ENCODE results near the gene NBPF3.

NBPF3 gene

DNA sequence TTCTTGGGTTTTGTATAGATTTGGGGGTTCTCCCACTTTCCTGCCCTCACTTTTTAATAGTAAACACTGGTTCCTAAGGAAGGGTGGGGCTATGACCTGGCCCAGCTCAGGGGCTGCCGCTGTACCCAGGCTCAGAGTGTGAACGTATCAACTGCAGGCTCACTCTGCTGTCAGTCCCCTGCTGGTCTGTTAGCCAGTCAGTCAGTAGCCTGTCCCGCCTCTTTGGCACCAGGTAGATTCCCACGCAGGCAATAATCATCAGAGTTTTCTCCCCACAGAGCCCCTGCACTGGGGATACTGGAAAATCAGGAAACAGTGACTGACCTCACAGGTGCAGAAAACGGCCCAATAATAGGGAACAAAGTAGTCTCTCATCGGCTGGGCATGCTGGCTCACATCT, 54.3 kb downstream of the NBPF3 start:
- DNase-seq (ENCODE audit: low read depth), result no peak

GRCh38 chr1:21495225-21495820, 55.4 kb downstream of the NBPF3 start:
- DNase-seq (ENCODE audit: low read depth), result no peak

GRCh38 chr1:21496063-21496462, 56.1 kb downstream of the NBPF3 start:
- DNase-seq (ENCODE audit: low read depth), result no peak

DNA sequence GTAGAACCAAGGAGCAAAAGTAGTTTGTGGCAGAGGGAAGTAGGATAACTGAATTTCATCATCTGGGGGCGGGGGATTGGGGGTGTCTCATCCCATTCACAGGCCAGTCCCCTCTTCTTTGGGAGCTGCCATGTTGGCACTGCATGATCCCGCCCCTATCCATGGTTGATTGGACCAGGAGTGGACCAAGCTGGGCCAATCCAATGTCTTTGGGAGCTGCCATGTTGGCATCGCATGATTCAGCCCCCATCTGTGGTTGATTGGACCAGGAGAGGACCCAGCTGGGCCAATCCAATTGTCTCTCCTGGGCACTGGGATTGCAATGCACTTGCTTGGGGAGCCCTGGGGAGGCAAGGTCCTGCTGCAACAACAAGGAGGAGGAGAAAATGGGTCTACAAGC, 56.9 kb downstream of the NBPF3 start:
- DNase-seq (ENCODE audit: low read depth), result no peak

GRCh38 chr1:21497466-21498061, 57.6 kb downstream of the NBPF3 start:
- no peak for DNase-seq (ENCODE audit: low read depth)

- DNase-seq (ENCODE audit: low read depth), result peak; percentile 46
Observed at GRCh38 chr1:21499283-21499950, 59.5 kb downstream of the NBPF3 start.

- no peak for DNase-seq (ENCODE audit: low read depth)
Observed at GRCh38 chr1:21503706-21504377, 63.9 kb downstream of the NBPF3 start.

DNA sequence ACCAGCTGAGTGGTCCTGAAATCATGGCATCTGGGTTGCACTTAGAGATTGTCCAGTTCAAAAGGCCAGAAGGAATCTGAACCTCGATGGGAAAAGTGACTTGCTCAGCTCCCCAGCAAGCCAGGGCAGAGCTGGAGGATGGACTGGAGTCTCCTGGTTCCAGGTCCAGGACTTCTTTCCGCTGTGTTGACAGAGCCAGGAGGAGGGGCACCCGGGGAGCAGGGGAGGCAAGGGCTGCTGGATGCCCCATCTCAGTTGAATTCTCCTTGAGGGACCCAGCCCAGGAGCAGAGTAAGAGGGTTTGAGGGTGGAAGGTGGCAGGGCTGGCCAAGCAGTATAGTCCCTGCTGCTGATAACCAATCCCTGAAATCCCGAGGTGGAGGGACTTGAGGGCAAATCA, 66.9 kb downstream of the NBPF3 start:
- DNase-seq (ENCODE audit: low read depth), result no peak

GRCh38 chr1:21507511-21508270, 67.8 kb downstream of the NBPF3 start:
- DNase-seq (ENCODE audit: low read depth), result no peak

GRCh38 chr1:21508580-21509350, 68.8 kb downstream of the NBPF3 start:
- no peak for DNase-seq (ENCODE audit: low read depth)

DNA sequence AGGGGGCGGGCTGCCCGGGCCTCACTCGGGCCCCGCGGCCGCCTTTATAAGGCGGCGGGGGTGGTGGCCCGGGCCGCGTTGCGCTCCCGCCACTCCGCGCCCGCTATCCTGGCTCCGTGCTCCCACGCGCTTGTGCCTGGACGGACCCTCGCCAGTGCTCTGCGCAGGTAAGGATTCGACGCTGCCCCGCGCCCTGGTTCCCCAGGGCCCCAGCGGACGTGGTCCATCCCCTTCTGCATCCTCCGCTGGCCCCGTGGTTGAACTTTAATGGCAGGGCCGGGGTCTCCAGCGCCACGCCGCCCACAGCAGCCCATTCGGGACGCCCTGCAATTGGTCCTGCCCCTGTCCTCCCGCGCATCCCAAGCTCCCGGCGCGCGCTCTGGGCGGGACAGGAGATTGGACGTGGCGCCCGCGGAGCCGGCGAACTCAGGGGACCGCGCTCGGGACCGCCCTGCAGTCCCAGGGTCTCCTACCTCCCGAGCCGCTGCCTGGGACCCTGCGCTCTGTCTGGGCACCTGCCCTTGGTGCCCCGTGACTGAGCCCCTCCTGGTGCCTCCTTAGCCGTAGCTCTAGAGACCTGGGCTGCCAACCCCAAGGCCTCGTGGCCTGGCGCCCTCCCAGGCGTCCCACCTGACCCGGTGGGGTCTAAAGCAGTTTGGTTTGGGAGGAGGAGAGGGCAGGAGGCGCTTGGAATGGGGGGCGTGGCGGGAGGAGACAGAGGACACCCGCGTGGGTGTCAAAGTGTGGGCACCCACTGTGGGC, 69.6 kb downstream of the NBPF3 start, which contains the start of gene ALPL:
Gene ALPL, plus strand, starts transcription at position 73 of the 762 bp plus-strand sequence. CDS start 44,659 bp downstream, outside the sequence.
- no peak for DNase-seq (ENCODE audit: low read depth)

DNA sequence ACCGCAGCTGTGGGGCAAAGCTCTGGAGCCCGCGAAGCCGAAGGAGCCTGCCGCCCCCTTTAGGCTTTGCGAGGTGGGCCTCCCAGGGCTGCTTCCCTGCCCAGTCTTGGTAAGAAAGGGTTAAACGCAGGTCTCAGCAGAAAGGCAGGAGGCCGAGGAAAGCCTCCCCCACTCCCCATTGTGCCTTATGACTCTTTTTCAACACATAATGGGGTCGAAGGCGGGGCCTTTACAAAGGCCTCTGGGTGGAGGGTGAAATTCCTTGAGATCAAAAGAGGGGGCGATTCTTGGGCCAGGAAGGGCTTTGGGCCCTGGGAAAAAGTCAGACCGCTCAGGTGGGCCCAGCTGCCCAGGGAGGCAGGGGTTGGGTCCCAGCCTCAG, 70.2 kb downstream of the NBPF3 start:
- DNase-seq (ENCODE audit: low read depth), result no peak

DNA sequence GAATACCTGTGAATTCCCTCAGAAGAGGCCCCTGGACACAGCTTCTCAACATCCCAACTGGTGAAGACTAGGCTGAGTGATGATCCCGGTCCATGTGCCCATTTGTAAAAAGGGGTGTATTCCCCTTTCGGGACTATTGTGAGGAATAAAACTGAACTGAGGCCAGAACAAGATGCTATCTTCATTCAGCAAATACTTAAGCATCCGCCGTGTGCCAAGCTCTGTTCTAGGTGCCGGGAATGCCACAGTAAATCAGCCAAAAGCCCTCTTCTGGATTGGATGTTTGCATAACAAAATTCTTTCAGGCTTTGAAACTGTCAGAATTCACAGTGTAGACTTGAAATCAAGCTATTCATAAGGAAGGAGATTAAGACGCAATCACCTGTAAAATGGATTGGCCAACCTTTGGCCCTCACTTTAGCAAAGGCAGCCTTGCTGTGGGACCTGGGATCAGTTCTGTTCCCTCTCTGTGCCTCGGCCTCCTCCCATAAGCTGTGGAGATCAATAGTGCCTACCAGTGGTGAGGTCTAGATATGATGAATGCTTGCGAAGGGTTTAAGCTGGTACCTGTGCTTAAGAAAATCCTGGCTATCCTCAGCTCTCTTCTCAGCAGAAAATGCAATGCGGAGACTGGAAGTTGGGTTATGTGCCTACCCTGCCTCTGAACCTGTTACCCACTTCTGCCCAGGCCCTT, 71.1 kb downstream of the NBPF3 start:
- no peak for DNase-seq (ENCODE audit: low read depth)

GRCh38 chr1:21511579-21512522, 71.9 kb downstream of the NBPF3 start:
- peak; percentile 96 for DNase-seq (ENCODE audit: low read depth)

DNA sequence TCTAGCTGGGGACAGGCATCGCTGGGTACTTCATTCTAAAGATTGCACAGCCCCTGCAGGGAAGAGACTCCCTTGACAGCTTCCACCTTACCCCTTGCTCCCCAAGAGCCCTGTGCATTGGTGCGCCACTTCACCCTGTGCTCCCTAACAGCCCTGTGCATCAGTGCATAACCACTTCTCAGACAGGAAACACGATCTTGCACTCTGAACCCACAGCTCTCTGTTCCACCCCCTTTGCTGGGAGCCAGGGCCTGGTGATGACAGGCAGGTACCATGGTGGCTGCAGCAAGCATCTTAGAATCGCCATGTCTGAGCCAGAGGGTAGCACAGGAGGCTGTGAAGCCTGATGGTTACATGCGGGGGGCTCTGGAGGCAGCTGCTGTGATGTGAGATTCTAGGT, 74.3 kb downstream of the NBPF3 start:
- DNase-seq (ENCODE audit: low read depth), result no peak

DNA sequence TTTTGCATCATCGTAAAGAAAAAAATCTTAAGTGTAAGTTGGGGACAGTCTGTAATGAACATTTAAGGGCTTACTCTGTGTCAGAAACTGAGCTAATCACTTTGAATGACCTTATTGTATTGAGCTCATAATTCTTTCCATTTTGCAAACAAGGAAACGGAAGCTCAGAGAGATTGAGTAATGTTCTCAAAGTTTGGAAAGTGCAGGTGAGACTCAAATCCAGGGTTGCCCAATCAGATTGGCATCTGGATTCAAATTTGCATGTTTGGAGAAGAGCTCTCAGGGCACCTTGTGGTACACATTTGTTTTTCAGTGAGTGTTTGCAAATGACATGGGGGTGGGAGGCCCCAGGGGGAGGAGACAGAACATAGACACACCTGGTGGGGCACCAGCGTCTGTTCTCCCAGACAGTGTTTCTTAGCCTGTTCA, 77.2 kb downstream of the NBPF3 start:
- no peak for DNase-seq (ENCODE audit: low read depth)

- no peak for DNase-seq (ENCODE audit: low read depth)
Observed at GRCh38 chr1:21517660-21518480, 77.9 kb downstream of the NBPF3 start.
